ENCODE results near the gene BEST2.

DNA sequence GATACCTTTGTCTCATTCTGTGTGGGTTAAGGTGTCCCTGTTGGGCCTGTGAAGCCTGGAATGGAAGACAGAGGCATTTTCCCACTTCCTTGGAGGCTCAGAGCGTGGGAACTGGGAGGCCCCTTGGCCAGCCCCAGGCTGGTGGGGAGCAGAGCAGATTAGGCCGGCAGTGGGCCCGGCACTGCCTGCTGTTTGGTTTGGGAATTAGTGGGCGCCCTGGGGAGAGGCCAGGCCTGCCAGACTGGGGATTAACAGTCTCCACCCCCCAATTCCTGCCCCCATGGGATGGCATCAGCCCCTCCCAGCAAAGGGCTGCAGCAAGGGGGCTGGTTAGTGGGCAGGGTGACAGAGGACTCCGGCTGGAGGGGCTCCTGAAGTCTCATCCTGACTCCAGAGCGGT is 3.1 kb upstream of the BEST2 start:
- TF ChIP-seq CTCF (IDR thresholded peaks at IDR 0.05 in 2 of 3, conservative IDR thresholded peaks at IDR 0.05 in 1 of 3; ENCODE audit: borderline replicate concordance in 1 of 3, insufficient read depth in 1 of 3, low read depth in 2 of 3, low read length in 2 of 3) (no peak), EZH2 (IDR thresholded peaks at IDR 0.05) (no peak), POLR2A (IDR thresholded peaks at IDR 0.05; ENCODE audit: borderline replicate concordance, extremely low read depth, insufficient read depth, insufficient read length) (no peak), EGR1 (IDR thresholded peaks at IDR 0.05; ENCODE audit: low read depth) (no peak), RAD21 (IDR thresholded peaks at IDR 0.05; ENCODE audit: low read depth) (no peak), POLR2AphosphoS5 (IDR thresholded peaks at IDR 0.05; ENCODE audit: low read depth, low read length) (no peak), ZNF274 (IDR thresholded peaks at IDR 0.05; ENCODE audit: low read depth, low read length) (no peak), ELF1 (IDR thresholded peaks at IDR 0.05; ENCODE audit: borderline replicate concordance, low read depth) (no peak), EZH2phosphoT487 (IDR thresholded peaks at IDR 0.05; ENCODE audit: borderline replicate concordance) (no peak), CBX3 (IDR thresholded peaks at IDR 0.05; ENCODE audit: low read depth) (no peak)
- TF ChIP-seq, protein P1, sequence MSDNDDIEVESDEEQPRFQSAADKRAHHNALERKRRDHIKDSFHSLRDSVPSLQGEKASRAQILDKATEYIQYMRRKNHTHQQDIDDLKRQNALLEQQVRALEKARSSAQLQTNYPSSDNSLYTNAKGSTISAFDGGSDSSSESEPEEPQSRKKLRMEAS (IDR thresholded peaks at IDR 0.05), result no peak
- TF ChIP-seq, protein P2, sequence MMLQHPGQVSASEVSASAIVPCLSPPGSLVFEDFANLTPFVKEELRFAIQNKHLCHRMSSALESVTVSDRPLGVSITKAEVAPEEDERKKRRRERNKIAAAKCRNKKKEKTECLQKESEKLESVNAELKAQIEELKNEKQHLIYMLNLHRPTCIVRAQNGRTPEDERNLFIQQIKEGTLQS (IDR thresholded peaks at IDR 0.05), result no peak

Data from HCT116 (cell line).